GM23248 (cell line): ENCODE data around the gene UBXN10. TPM values are rescaled to one million over a fixed set of nuclear protein-coding genes. Genes with fewer than 3 reads are reported as not detected.

ENCODE experiments used
- DNase-seq: peaks from one replicate; pipeline ENCODE4 v3.0.0-alpha.2; 2015
- H2AFZ ChIP-seq: fragments of 200-600 bp; sonication (generic); 2 replicates; pipeline ENCODE4 v1.6.1; 2016; ENCODE audit warnings: antibody characterized with exemption
- H3F3A ChIP-seq: fragments of 200-600 bp; sonication (generic); 2 replicates; pipeline ENCODE4 v1.6.1; 2016; ENCODE audit warnings: mild to moderate bottlenecking, antibody characterized with exemption, mixed run types; ENCODE audit not compliant: insufficient read depth
- H3K27ac ChIP-seq: fragments of 200-600 bp; sonication (generic); 2 replicates; pipeline ENCODE4 v1.5.1; 2016; ENCODE audit warnings: mild to moderate bottlenecking
- H3K27me3 ChIP-seq: fragments of 200-600 bp; sonication (generic); replicated peaks from 2 replicates; pipeline ENCODE4 v1.6.1; 2016; ENCODE audit warnings: mild to moderate bottlenecking; ENCODE audit not compliant: insufficient read depth
- H3K36me3 ChIP-seq: fragments of 200-600 bp; sonication (generic); 2 replicates; pipeline ENCODE4 v1.6.1; 2016; ENCODE audit warnings: low read depth, mild to moderate bottlenecking
- H3K4me1 ChIP-seq: fragments of 200-600 bp; sonication (generic); 2 replicates; pipeline ENCODE4 v1.6.1; 2016; ENCODE audit warnings: mild to moderate bottlenecking; ENCODE audit not compliant: insufficient read depth
- H3K4me2 ChIP-seq: fragments of 200-600 bp; sonication (generic); one replicate; pipeline ENCODE4 v1.6.1; 2016; ENCODE audit warnings: mild to moderate bottlenecking; ENCODE audit not compliant: unreplicated experiment
- H3K4me3 ChIP-seq: fragments of 200-600 bp; sonication (generic); 2 replicates; pipeline ENCODE4 v1.5.1; 2016; ENCODE audit warnings: mild to moderate bottlenecking
- H3K79me2 ChIP-seq: fragments of 200-600 bp; sonication (generic); 2 replicates; pipeline ENCODE4 v1.6.1; 2016; ENCODE audit warnings: mild to moderate bottlenecking; ENCODE audit not compliant: insufficient read depth
- H3K9ac ChIP-seq: fragments of 200-600 bp; sonication (generic); 2 replicates; pipeline ENCODE4 v1.6.1; 2016; ENCODE audit warnings: mild to moderate bottlenecking
- H3K9me2 ChIP-seq: fragments of 200-600 bp; sonication (generic); 2 replicates; pipeline ENCODE4 v1.6.1; 2016; ENCODE audit warnings: mixed run types, mild to moderate bottlenecking, moderate library complexity; ENCODE audit not compliant: insufficient read depth
- H3K9me3 ChIP-seq: fragments of 200-600 bp; sonication (generic); one replicate; pipeline ENCODE4 v1.6.1; 2017; ENCODE audit warnings: low read depth
- H4K20me1 ChIP-seq: fragments of 200-600 bp; sonication (generic); 2 replicates; pipeline ENCODE4 v1.6.0; 2016; ENCODE audit not compliant: insufficient read depth
- EZH2 ChIP-seq: fragments of 200-600 bp; sonication (generic); IDR thresholded peaks from 2 replicates; pipeline ENCODE4 v1.6.1; 2018; ENCODE audit warnings: antibody characterized with exemption, mild to moderate bottlenecking; ENCODE audit not compliant: insufficient read depth, poor library complexity, severe bottlenecking
- EZH2phosphoT487 ChIP-seq: fragments of 200-600 bp; sonication (generic); IDR thresholded peaks from 2 replicates; pipeline ENCODE4 v1.6.1; 2018; ENCODE audit warnings: antibody characterized with exemption, moderate library complexity, mild to moderate bottlenecking, low read depth; ENCODE audit not compliant: insufficient read depth
- WGBS, 2 experiments: methylation state at CpG; one replicate each; pipeline ENCODE4 v1.1.6; 2015 to 2017; ENCODE audit warnings: low lambda C conversion rate in 2 of 2, low coverage in 1 of 2; ENCODE audit errors: missing lambda C conversion rate in 2 of 2; 5-methylcytosine and 5-hydroxymethylcytosine counted together
- in situ Hi-C: fragments of 300-500 bp; cut with MboI; formaldehyde crosslinking; loops from 2 replicates; pipeline ENCODE4 v1.15.0; 2020
- polyA plus RNA-seq: library from polyadenylated mRNA; unstranded; fragments of >200 nt; fragmentation: Nextera tagmentation; extraction: Ambion mirVana; gene quantifications from 2 replicates; pipeline ENCODE4 v1.2.1, GENCODE V29; 2016
- total RNA-seq: library from RNA; depleted of rRNA; stranded (reverse); fragments of >200 nt; shearing (Covaris generic); gene quantifications from 2 replicates; pipeline ENCODE4 v1.2.3, GENCODE V29; 2014

UBXN10 gene
- total and polyA plus RNA-seq, 2 experiments from 2014 or later: 0.11 TPM; not detected in 1

DNA sequence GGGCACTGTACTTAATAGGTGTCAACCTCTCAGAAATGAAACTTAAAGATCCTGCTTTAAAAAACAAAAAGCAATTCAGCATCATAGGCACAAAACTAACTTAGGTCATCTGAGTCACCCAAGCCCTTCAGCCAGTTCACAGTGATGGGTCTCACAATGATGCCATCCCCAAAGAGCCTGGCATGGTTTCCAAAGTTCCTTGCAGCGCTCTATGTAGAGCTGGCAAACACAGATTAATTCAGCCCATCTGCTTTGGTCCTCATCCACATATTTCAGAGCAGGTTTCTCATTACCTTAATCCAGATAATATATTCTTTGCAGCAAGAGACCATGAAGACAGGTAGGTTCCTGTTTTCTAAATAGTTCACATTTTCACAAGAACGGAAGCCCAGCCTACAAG lies 15.1 kb downstream of the UBXN10 start:
- H3K9ac ChIP-seq: no peak overlapping the region
- H2AFZ ChIP-seq: no peak overlapping the region
- peaks cover 10% of the 10 kb centered on the region; the same call in 1 of the 2 replicates for H3K4me1 ChIP-seq
- no peaks in the 10 kb centered on the region for H3K9me2 ChIP-seq
- 0 out of 2 replicates have a peak, but pooled peaks cover 6% of the 10 kb centered on the region for H3F3A ChIP-seq
- peaks cover 41% of the 10 kb centered on the region for H3K27me3 ChIP-seq
- 38 to 45% methylated on average over 2 of the region's 2 CpGs for WGBS, 2 experiments
- no peak overlapping the region for H3K27ac ChIP-seq
- no peaks in the 10 kb centered on the region for H4K20me1 ChIP-seq
- no peak for DNase-seq
- no peaks in the 10 kb centered on the region for H3K9me3 ChIP-seq
- no peaks in the 10 kb centered on the region for H3K36me3 ChIP-seq
- in situ Hi-C loops: no loop called here
- TF ChIP-seq EZH2: no peak
- TF ChIP-seq EZH2phosphoT487: no peak
- H3K4me2 ChIP-seq: no peak overlapping the region
- no peaks in the 10 kb centered on the region for H3K79me2 ChIP-seq
- no peak overlapping the region for H3K4me3 ChIP-seq

DNA sequence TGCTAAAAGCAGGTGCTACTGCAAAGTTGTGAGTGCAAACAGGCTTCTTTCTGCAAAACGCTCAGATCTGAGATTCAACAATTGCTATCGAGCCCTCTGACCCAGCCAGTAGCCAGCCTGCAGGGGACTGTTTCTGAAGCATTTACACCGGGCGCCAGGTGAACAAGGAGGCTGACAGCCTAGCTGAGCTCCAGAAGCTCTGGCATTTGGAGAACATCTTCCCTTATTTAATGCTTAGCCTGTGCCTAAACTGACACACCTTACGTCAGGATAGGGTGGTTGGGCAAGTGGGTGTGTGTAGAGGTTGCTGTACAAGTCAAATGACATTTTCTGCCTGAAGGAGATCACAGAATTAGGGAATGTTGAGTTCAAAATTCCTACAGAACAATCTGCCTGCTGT lies 16.3 kb downstream of the UBXN10 start:
- peaks cover 41% of the 10 kb centered on the region for H3K27me3 ChIP-seq
- peaks cover 10% of the 10 kb centered on the region; the same call in 1 of the 2 replicates for H3K4me1 ChIP-seq
- no peaks in the 10 kb centered on the region for H3K9me2 ChIP-seq
- H3K9ac ChIP-seq: no peak overlapping the region
- 67 to 68% methylated on average over 5 of the region's 5 CpGs for WGBS, 2 experiments
- no peaks in the 10 kb centered on the region for H4K20me1 ChIP-seq
- no peak for DNase-seq
- no peak overlapping the region for H2AFZ ChIP-seq
- in situ Hi-C loops: no loop called here
- H3K4me2 ChIP-seq: no peak overlapping the region
- no peaks in the 10 kb centered on the region for H3K9me3 ChIP-seq
- no peak overlapping the region for H3K4me3 ChIP-seq
- H3F3A ChIP-seq: 0 out of 2 replicates have a peak, but pooled peaks cover 6% of the 10 kb centered on the region
- no peak overlapping the region for H3K27ac ChIP-seq
- H3K36me3 ChIP-seq: no peaks in the 10 kb centered on the region
- no peaks in the 10 kb centered on the region for H3K79me2 ChIP-seq
- TF ChIP-seq EZH2phosphoT487: no peak
- TF ChIP-seq EZH2: no peak

DNA sequence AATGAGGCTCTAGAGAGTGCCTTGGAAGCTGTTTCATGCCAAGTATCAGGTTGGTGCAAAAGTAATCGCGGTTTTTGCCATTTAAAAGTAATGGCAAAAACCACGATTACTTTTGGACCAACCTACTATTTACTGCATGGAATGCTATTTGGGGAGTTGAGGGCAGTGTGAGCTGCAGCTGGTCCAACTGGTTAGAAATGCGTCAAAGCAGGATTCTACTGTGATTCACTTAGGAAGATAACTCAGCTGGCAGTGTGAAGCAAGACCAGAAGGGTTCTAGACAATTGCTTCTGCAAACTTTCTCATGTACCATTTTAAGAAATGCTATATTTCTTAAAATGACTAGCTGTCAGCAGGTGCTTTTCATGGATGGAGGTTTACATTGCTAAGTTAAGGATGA lies 21.6 kb downstream of the UBXN10 start:
- TF ChIP-seq EZH2phosphoT487: no peak
- no peak for TF ChIP-seq EZH2
- peaks cover 20% of the 10 kb centered on the region for H3K4me1 ChIP-seq

DNA sequence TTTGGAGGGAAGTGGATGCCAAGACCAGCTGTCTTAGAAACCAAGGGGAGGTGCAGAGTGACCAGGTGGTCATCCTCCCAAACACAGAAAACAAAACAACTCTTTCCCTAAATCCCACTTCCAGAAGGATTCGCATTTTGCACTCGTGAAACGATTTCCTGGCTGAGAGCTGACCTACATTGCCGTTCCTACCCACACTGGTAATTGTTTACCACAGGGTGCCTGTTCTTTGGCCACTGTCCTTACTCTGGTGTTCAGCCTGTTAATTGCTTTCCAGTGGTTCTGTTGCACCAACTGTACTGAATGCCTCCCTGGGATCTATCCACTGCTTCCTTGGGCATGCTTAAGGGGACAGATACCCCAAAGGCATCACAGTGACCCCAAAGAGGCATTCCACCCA lies 23.6 kb downstream of the UBXN10 start:
- 75 to 83% methylated on average over 4 of the region's 4 CpGs for WGBS, 2 experiments
- in situ Hi-C loops: no loop called here

More for the DNA sequence above, 21.6 kb downstream of the UBXN10 start:
- Histone ChIP-seq H3F3A (peaks cover 11% of the 10 kb centered on the region), H4K20me1 (no peaks in the 10 kb centered on the region), H3K9me2 (no peaks in the 10 kb centered on the region), H3K4me3 (no peak overlapping the region), H3K27ac (no peak overlapping the region), H3K9ac (no peak overlapping the region), H3K4me2 (no peak overlapping the region), H3K79me2 (no peaks in the 10 kb centered on the region), H2AFZ (no peak overlapping the region), H3K27me3 (peaks cover 6% of the 10 kb centered on the region), H3K9me3 (no peaks in the 10 kb centered on the region), H3K36me3 (no peaks in the 10 kb centered on the region)
- WGBS, 2 experiments: 66 to 71% methylated on average over 4 of the region's 4 CpGs
- peak; percentile 28 for DNase-seq
- in situ Hi-C loops: no loop called here

More for the DNA sequence above, 23.6 kb downstream of the UBXN10 start:
- H3K79me2 ChIP-seq: no peaks in the 10 kb centered on the region
- no peak overlapping the region for H3K4me3 ChIP-seq
- H3K9me3 ChIP-seq: no peaks in the 10 kb centered on the region
- no peak overlapping the region for H3K9ac ChIP-seq
- H3K36me3 ChIP-seq: no peaks in the 10 kb centered on the region
- H3F3A ChIP-seq: peaks cover 11% of the 10 kb centered on the region
- H3K4me2 ChIP-seq: no peak overlapping the region
- peaks cover 22% of the 10 kb centered on the region for H3K4me1 ChIP-seq
- no peaks in the 10 kb centered on the region for H4K20me1 ChIP-seq
- no peaks in the 10 kb centered on the region for H3K9me2 ChIP-seq
- H3K27ac ChIP-seq: no peak overlapping the region
- no peak for DNase-seq
- TF ChIP-seq EZH2phosphoT487 (no peak), EZH2 (no peak)
- peaks cover 5% of the 10 kb centered on the region for H3K27me3 ChIP-seq
- no peak overlapping the region for H2AFZ ChIP-seq
